ENCODE results near the gene TUBA4B. TPM values are rescaled to one million over a fixed set of nuclear protein-coding genes. Genes with fewer than 3 reads are reported as not detected.

TUBA4B gene
- total RNA-seq, 2 experiments from 2014 or later, result not detected

GRCh38 chr2:219220652-219221402 is 32.2 kb upstream of the TUBA4B start:
- no peak overlapping the region for H3K27ac ChIP-seq (ENCODE audit: low read depth, low read length, poor library complexity, severe bottlenecking)
- H3K4me3 ChIP-seq (ENCODE audit: low read depth, low read length, poor library complexity, severe bottlenecking), result no peak overlapping the region
- TF ChIP-seq EZH2phosphoT487 (IDR thresholded peaks at IDR 0.05; ENCODE audit: borderline replicate concordance, low read depth, low read length) (no peak), CTCF (conservative IDR thresholded peaks at IDR 0.05; ENCODE audit: low read length) (no peak)
- no peaks in the 10 kb centered on the region for H4K20me1 ChIP-seq (ENCODE audit: insufficient read depth, low read length)
- ChIA-PET CTCF (ENCODE audit: unreplicated experiment) (no interaction called here), POLR2A (interaction anchor here (0.6 kb wide), 2 partner anchors 15 to 1678 kb away, joined by 3 read pairs; no protein-coding TSS in a partner anchor)
- DNase-seq (ENCODE audit: low spot score), result no peak
- no peaks in the 10 kb centered on the region for H3K9me3 ChIP-seq (ENCODE audit: low read length)
- no peaks in the 10 kb centered on the region for H3K79me2 ChIP-seq (ENCODE audit: insufficient read depth, low read depth, low read length)
- no TSS peak for BruUV-seq (replicated peaks)
- H3K9me2 ChIP-seq (ENCODE audit: insufficient read depth, low read length), result no peaks in the 10 kb centered on the region
- intact Hi-C loops (cut with micrococcal nuclease; ENCODE audit: unreplicated experiment), result no loop called here
- H3K4me1 ChIP-seq (ENCODE audit: insufficient read depth, low read length, poor library complexity, severe bottlenecking), result peaks cover 10% of the 10 kb centered on the region
- H2AFZ ChIP-seq (ENCODE audit: low read length), result no peak overlapping the region
- H3K36me3 ChIP-seq (ENCODE audit: insufficient read depth, low read length), result peaks cover 54% of the 10 kb centered on the region
- no peak overlapping the region for H3K4me2 ChIP-seq (ENCODE audit: low read length)

- H3K36me3 ChIP-seq (ENCODE audit: insufficient read depth, low read length), result peaks cover 60% of the 10 kb centered on the region
- no TSS peak for BruUV-seq (replicated peaks)
- POLR2A ChIA-PET, result no interaction called here
Observed at GRCh38 chr2:219221957-219222518, 31.0 kb upstream of the TUBA4B start.

More at GRCh38 chr2:219221957-219222518, 31.0 kb upstream of the TUBA4B start:
- intact Hi-C loops (cut with micrococcal nuclease; ENCODE audit: unreplicated experiment), result no loop called here
- CTCF ChIA-PET (ENCODE audit: unreplicated experiment), result no interaction called here
- H3K79me2 ChIP-seq (ENCODE audit: insufficient read depth, low read depth, low read length), result no peaks in the 10 kb centered on the region
- no peak overlapping the region for H3K4me3 ChIP-seq (ENCODE audit: low read depth, low read length, poor library complexity, severe bottlenecking)
- no peak for TF ChIP-seq EZH2phosphoT487 (IDR thresholded peaks at IDR 0.05; ENCODE audit: borderline replicate concordance, low read depth, low read length)
- TF ChIP-seq CTCF (conservative IDR thresholded peaks at IDR 0.05; ENCODE audit: low read length), result no peak
- no peak overlapping the region for H3K4me2 ChIP-seq (ENCODE audit: low read length)
- no peaks in the 10 kb centered on the region for H3K9me3 ChIP-seq (ENCODE audit: low read length)
- no peaks in the 10 kb centered on the region for H4K20me1 ChIP-seq (ENCODE audit: insufficient read depth, low read length)
- H3K9me2 ChIP-seq (ENCODE audit: insufficient read depth, low read length), result no peaks in the 10 kb centered on the region
- DNase-seq (ENCODE audit: low spot score), result no peak
- no peak overlapping the region for H3K27ac ChIP-seq (ENCODE audit: low read depth, low read length, poor library complexity, severe bottlenecking)
- peaks cover 10% of the 10 kb centered on the region for H3K4me1 ChIP-seq (ENCODE audit: insufficient read depth, low read length, poor library complexity, severe bottlenecking)
- H2AFZ ChIP-seq (ENCODE audit: low read length), result no peak overlapping the region
